GM12892 (cell line): Measurements from ENCODE around the gene ACAP1.

Experiments used
- POLR2A ChIP-seq: IDR thresholded peaks from 2 replicates; pipeline ENCODE4 v1.6.1; 2011; ENCODE audit warnings: low read depth, low read length, control low read depth
- POLR2AphosphoS5 ChIP-seq: IDR thresholded peaks from 2 replicates; pipeline ENCODE4 v1.6.1; 2011; ENCODE audit warnings: low read depth, low read length, control low read depth
- TAF1 ChIP-seq: IDR thresholded peaks from 2 replicates; pipeline ENCODE4 v1.6.1; 2011; ENCODE audit warnings: low read depth, mild to moderate bottlenecking, control low read depth, low read length, borderline replicate concordance

- TF ChIP-seq POLR2A (no peak), POLR2AphosphoS5 (no peak), TAF1 (no peak)
Observed at GRCh38 chr17:7382901-7383300, 46.6 kb downstream of the ACAP1 start.
